IMR-90 (cell line): ENCODE data around the gene ERP27. TPM values are rescaled to one million over a fixed set of nuclear protein-coding genes. Genes with fewer than 3 reads are reported as not detected.

Experiments
- ATAC-seq: fragments of 200-7000 bp; cut with Tn5 transposase; 2 replicates; pipeline ENCODE4 v1.9.1; 2020; ENCODE audit warnings: low read depth, mild to moderate bottlenecking, moderate library complexity
- BruUV-seq: library from RNA; stranded (reverse); fragments of 400-500 nt; replicated peaks from 2 replicates; lab custom pipeline; 2021; lab: Mats Ljungman, UMichigan
- CTCF ChIA-PET: fragments of 300-600 bp; formaldehyde crosslinking; extraction: SDS; loops from one replicate; lab custom pipeline; 2021; ENCODE audit warnings: antibody characterized with exemption; lab: Yijun Ruan, JAX
- POLR2A ChIA-PET: fragments of 300-600 bp; sonication (Branson Sonifier 250); formaldehyde crosslinking; loops from one replicate; lab custom pipeline; 2022; ENCODE audit warnings: antibody characterized with exemption; ENCODE audit not compliant: unreplicated experiment; lab: Charles Lee
- DNase-seq: peaks from one replicate; pipeline ENCODE4 v3.0.0; 2013
- H2AFZ ChIP-seq: replicated peaks from 2 replicates; pipeline ENCODE3; 2013; ENCODE audit warnings: low read length, mild to moderate bottlenecking; ENCODE audit not compliant: poor library complexity
- H2AK5ac ChIP-seq: 2 replicates; pipeline ENCODE4 v1.6.1; 2013; ENCODE audit warnings: low read depth, low read length, inconsistent platforms
- H2AK9ac ChIP-seq: replicated peaks from 2 replicates; pipeline ENCODE3; 2013; ENCODE audit warnings: mild to moderate bottlenecking, low read depth, low read length, moderate library complexity; ENCODE audit not compliant: poor library complexity
- H2BK120ac ChIP-seq: 2 replicates; pipeline ENCODE4 v1.6.1; 2013; ENCODE audit warnings: low read depth, low read length, inconsistent platforms
- H2BK15ac ChIP-seq: 3 replicates; pipeline ENCODE4 v1.6.1; 2013; ENCODE audit warnings: low read depth, low read length, inconsistent platforms
- H2BK20ac ChIP-seq: 2 replicates; pipeline ENCODE4 v1.6.1; 2013; ENCODE audit warnings: low read depth, mild to moderate bottlenecking, inconsistent platforms, low read length, moderate library complexity
- H2BK5ac ChIP-seq: 2 replicates; pipeline ENCODE4 v1.6.1; 2013; ENCODE audit warnings: mild to moderate bottlenecking, low read depth, low read length, inconsistent platforms; ENCODE audit not compliant: poor library complexity, severe bottlenecking
- H3K14ac ChIP-seq: replicated peaks from 2 replicates; pipeline ENCODE4 v1.6.1; 2013; ENCODE audit warnings: low read depth, low read length, inconsistent platforms
- H3K18ac ChIP-seq: 2 replicates; pipeline ENCODE4 v1.6.1; 2013; ENCODE audit warnings: low read depth, low read length, control low read depth
- H3K23ac ChIP-seq: 2 replicates; pipeline ENCODE4 v1.6.1; 2013; ENCODE audit warnings: low read depth, low read length, inconsistent platforms
- H3K27ac ChIP-seq: 2 replicates; pipeline ENCODE4 v1.5.1; 2013; ENCODE audit warnings: mild to moderate bottlenecking, control low read depth, low read length; ENCODE audit not compliant: insufficient read depth
- H3K27me3 ChIP-seq: 2 replicates; pipeline ENCODE4 v1.6.1; 2013; ENCODE audit warnings: low read length; ENCODE audit not compliant: control insufficient read depth, insufficient read depth
- H3K36me3 ChIP-seq: 2 replicates; pipeline ENCODE4 v1.6.1; 2013; ENCODE audit warnings: low read length, mixed read lengths; ENCODE audit not compliant: control insufficient read depth, insufficient read depth
- H3K4ac ChIP-seq: 2 replicates; pipeline ENCODE4 v1.6.1; 2013; ENCODE audit warnings: low read depth, low read length, inconsistent platforms
- H3K4me1 ChIP-seq: 2 replicates; pipeline ENCODE4 v1.6.1; 2013; ENCODE audit warnings: low read length, mixed read lengths; ENCODE audit not compliant: control insufficient read depth, insufficient read depth
- H3K4me2 ChIP-seq: 2 replicates; pipeline ENCODE4 v1.6.1; 2013; ENCODE audit warnings: low read depth, mild to moderate bottlenecking, control low read depth, low read length, moderate library complexity
- H3K4me3 ChIP-seq: 2 replicates; pipeline ENCODE4 v1.5.1; 2013; ENCODE audit warnings: low read depth, mild to moderate bottlenecking, control low read depth, low read length, moderate library complexity; ENCODE audit not compliant: insufficient read depth
- H3K56ac ChIP-seq: 2 replicates; pipeline ENCODE4 v1.6.1; 2013; ENCODE audit warnings: low read length, inconsistent platforms; ENCODE audit not compliant: insufficient read depth; ENCODE audit errors: extremely low read depth
- H3K79me1 ChIP-seq, 2 experiments: 2 replicates each; pipeline ENCODE4 v1.6.1; 2013; ENCODE audit warnings: low read length in 2 of 2, inconsistent platforms in 1 of 2, low read depth in 1 of 2
- H3K9ac ChIP-seq: 2 replicates; pipeline ENCODE4 v1.6.1; 2013; ENCODE audit warnings: low read depth, low read length, control low read depth
- H3K9me1 ChIP-seq: 2 replicates; pipeline ENCODE4 v1.6.1; 2013; ENCODE audit warnings: low read length, inconsistent platforms; ENCODE audit not compliant: insufficient read depth
- H3K9me3 ChIP-seq: 2 replicates; pipeline ENCODE4 v1.6.1; 2013; ENCODE audit warnings: low read length; ENCODE audit not compliant: control insufficient read depth, insufficient read depth
- H4K20me1 ChIP-seq: 2 replicates; pipeline ENCODE4 v1.6.1; 2013; ENCODE audit warnings: low read length, inconsistent platforms; ENCODE audit not compliant: insufficient read depth
- H4K5ac ChIP-seq: 2 replicates; pipeline ENCODE4 v1.6.1; 2013; ENCODE audit warnings: mild to moderate bottlenecking, low read depth, low read length, control low read depth
- H4K8ac ChIP-seq, 2 experiments: 2 replicates each; pipeline ENCODE4 v1.6.1; 2013; ENCODE audit warnings: low read depth in 2 of 2, low read length in 2 of 2, control low read depth in 1 of 2, inconsistent platforms in 1 of 2
- H4K91ac ChIP-seq: 2 replicates; pipeline ENCODE4 v1.6.1; 2013; ENCODE audit warnings: low read depth, low read length, inconsistent platforms; ENCODE audit not compliant: insufficient read depth
- BHLHE40 ChIP-seq: fragments of 150-350 bp; IDR thresholded peaks from 2 replicates; pipeline ENCODE4 v1.6.1; 2016; ENCODE audit warnings: mild to moderate bottlenecking, low read depth, low read length
- CEBPB ChIP-seq: IDR thresholded peaks from 2 replicates; pipeline ENCODE4 v1.6.1; 2012; ENCODE audit warnings: low read depth, low read length, improper control_type of control experiment
- CHD1 ChIP-seq: IDR thresholded peaks from 2 replicates; pipeline ENCODE4 v1.6.1; 2012; ENCODE audit warnings: low read depth, low read length, improper control_type of control experiment
- CTCF ChIP-seq: conservative IDR thresholded peaks from 2 replicates; pipeline ENCODE4 v1.5.1; 2012; ENCODE audit warnings: mild to moderate bottlenecking, low read depth, low read length, improper control_type of control experiment
- FOS ChIP-seq: fragments of 150-350 bp; IDR thresholded peaks from 2 replicates; pipeline ENCODE4 v1.6.1; 2016; ENCODE audit warnings: low read depth, low read length
- MAFK ChIP-seq: IDR thresholded peaks from 2 replicates; pipeline ENCODE4 v1.6.1; 2012; ENCODE audit warnings: low read depth, low read length, improper control_type of control experiment
- MAZ ChIP-seq: IDR thresholded peaks from 2 replicates; pipeline ENCODE4 v1.6.1; 2012; ENCODE audit warnings: low read depth, mild to moderate bottlenecking, low read length, improper control_type of control experiment, moderate library complexity, borderline replicate concordance
- NFE2L2 ChIP-seq: fragments of 150-350 bp; IDR thresholded peaks from 2 replicates; pipeline ENCODE4 v1.6.1; 2016; ENCODE audit warnings: low read depth, mild to moderate bottlenecking, low read length
- POLR2A ChIP-seq: IDR thresholded peaks from 2 replicates; pipeline ENCODE4 v1.6.1; 2012; ENCODE audit warnings: mild to moderate bottlenecking, low read depth, low read length
- RAD21 ChIP-seq: IDR thresholded peaks from 2 replicates; pipeline ENCODE4 v1.6.1; 2012; ENCODE audit warnings: low read length, improper control_type of control experiment
- RCOR1 ChIP-seq: IDR thresholded peaks from 2 replicates; pipeline ENCODE4 v1.6.1; 2012; ENCODE audit warnings: mild to moderate bottlenecking, low read length, improper control_type of control experiment; ENCODE audit not compliant: insufficient replicate concordance
- SMC3 ChIP-seq: fragments of 150-350 bp; IDR thresholded peaks from 2 replicates; pipeline ENCODE4 v1.6.1; 2016; ENCODE audit warnings: low read depth, mild to moderate bottlenecking, antibody characterized with exemption, low read length, moderate library complexity
- USF2 ChIP-seq: fragments of 150-350 bp; IDR thresholded peaks from 2 replicates; pipeline ENCODE4 v1.6.1; 2017; ENCODE audit warnings: mild to moderate bottlenecking, antibody characterized with exemption, low read length, low read depth
- WGBS, 2 experiments: methylation state at CpG; one replicate each; pipeline versions ENCODE4 v1.1.5 to v1.1.7; 2013; ENCODE audit warnings: missing lambda C conversion rate in 2 of 2; ENCODE audit not compliant: insufficient read length in 1 of 2; ENCODE audit errors: extremely low coverage in 2 of 2; 5-methylcytosine and 5-hydroxymethylcytosine counted together
- dilution Hi-C: fragments of 300-500 bp; cut with HindIII; formaldehyde crosslinking; loops from one replicate; pipeline ENCODE4 v1.14.3; 2018; ENCODE audit warnings: low sequenced_read_pairs; ENCODE audit not compliant: unreplicated experiment
- in situ Hi-C: fragments of 300-500 bp; cut with MboI; formaldehyde crosslinking; loops from 3 replicates; pipeline ENCODE4 v1.14.3; 2019; ENCODE audit warnings: low sequenced_read_pairs, inconsistent platforms, mixed read lengths
- intact Hi-C: fragments of 100-400 bp; cut with micrococcal nuclease; formaldehyde crosslinking; loops from 2 replicates; pipeline ENCODE4 v1.10.0; 2022
- polyA plus RNA-seq, 3 experiments: library from polyadenylated mRNA; depleted of rRNA; stranded (reverse); fragments of >200 nt; gene quantifications; 2 replicates each; pipeline ENCODE4 v1.2.3, GENCODE V29; 2012; ENCODE audit warnings: low replicate concordance in 1 of 3
- total RNA-seq: library from RNA; depleted of rRNA; stranded (reverse); fragments of >200 nt; gene quantifications from 2 replicates; pipeline ENCODE4 v1.2.3, GENCODE V29; 2012
- TF ChIP-seq, protein P1 (sequence below): fragments of 150-350 bp; IDR thresholded peaks from 2 replicates; pipeline ENCODE4 v1.6.1; 2016; ENCODE audit warnings: low read depth, mild to moderate bottlenecking, low read length, moderate library complexity, borderline replicate concordance

The ERP27 gene
- total and polyA plus RNA-seq, 2 of the 4 experiments (the other 2 are of a cell fraction) = not detected

DNA sequence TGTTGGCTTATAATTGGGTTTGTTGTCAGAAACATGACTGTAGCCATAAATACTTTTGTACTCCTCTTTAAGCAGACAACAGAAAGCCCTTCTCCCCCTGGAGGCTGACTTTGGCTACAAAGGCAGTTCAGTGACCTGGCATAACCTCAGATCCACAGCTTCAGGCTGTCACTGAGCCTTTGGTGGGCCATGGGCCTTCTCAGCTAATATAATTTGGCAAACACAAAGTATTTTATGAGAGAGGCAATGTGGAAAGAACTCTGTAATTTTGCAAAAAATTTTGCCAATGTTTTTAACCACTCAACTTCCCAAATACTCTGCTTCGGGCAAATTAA, 37.1 kb downstream of the ERP27 start:
- no peak overlapping the region for H2AFZ ChIP-seq
- POLR2A ChIA-PET = no interaction called here
- no peak for ATAC-seq

More for the DNA sequence above, 37.1 kb downstream of the ERP27 start:
- Histone ChIP-seq H2BK15ac (no peak overlapping the region), H3K56ac (no peak overlapping the region), H3K14ac (no peak overlapping the region), H3K27me3 (no peaks in the 10 kb centered on the region), H3K27ac (no peak overlapping the region), H4K91ac (no peak overlapping the region), H3K4me1 (peaks cover 2% of the 10 kb centered on the region), H2AK9ac (no peak overlapping the region), H2BK20ac (no peak overlapping the region), H3K4me2 (no peak overlapping the region), H2AK5ac (no peak overlapping the region), H2BK120ac (no peak overlapping the region), H4K8ac (no peak overlapping the region), H3K9me1 (no peaks in the 10 kb centered on the region), H3K4ac (no peak overlapping the region), H3K4me3 (no peak overlapping the region), H3K9ac (no peak overlapping the region), H3K18ac (no peak overlapping the region), H3K79me1 (no peaks in the 10 kb centered on the region), H4K20me1 (no peaks in the 10 kb centered on the region), H4K5ac (no peak overlapping the region; the same call in 1 of the 2 replicates), H3K9me3 (no peaks in the 10 kb centered on the region), H3K36me3 (no peaks in the 10 kb centered on the region), H3K23ac (no peak overlapping the region), H2BK5ac (no peak overlapping the region)
- in situ Hi-C loops (no loop called here), dilution Hi-C loops (no loop called here), intact Hi-C loops (no loop called here)
- TF ChIP-seq POLR2A = no peak
- TF ChIP-seq MAFK = no peak
- TF ChIP-seq MAZ = no peak
- no peak for TF ChIP-seq SMC3
- no peak for TF ChIP-seq FOS
- TF ChIP-seq CEBPB = no peak
- no peak for TF ChIP-seq RAD21
- TF ChIP-seq NFE2L2 = no peak
- no peak for TF ChIP-seq CTCF
- no peak for TF ChIP-seq CHD1
- no peak for TF ChIP-seq RCOR1
- TF ChIP-seq, protein P1, sequence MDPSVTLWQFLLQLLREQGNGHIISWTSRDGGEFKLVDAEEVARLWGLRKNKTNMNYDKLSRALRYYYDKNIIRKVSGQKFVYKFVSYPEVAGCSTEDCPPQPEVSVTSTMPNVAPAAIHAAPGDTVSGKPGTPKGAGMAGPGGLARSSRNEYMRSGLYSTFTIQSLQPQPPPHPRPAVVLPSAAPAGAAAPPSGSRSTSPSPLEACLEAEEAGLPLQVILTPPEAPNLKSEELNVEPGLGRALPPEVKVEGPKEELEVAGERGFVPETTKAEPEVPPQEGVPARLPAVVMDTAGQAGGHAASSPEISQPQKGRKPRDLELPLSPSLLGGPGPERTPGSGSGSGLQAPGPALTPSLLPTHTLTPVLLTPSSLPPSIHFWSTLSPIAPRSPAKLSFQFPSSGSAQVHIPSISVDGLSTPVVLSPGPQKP = no peak
- no peak for TF ChIP-seq BHLHE40
- no peak for TF ChIP-seq USF2
- CTCF ChIA-PET = no interaction called here
- no peak for DNase-seq
- BruUV-seq = no TSS peak
- no CpG with 5 or more reads among the region's 1 CpG for WGBS, 2 experiments
